ENCODE results near the gene ZNG1A. TPM values are rescaled to one million over a fixed set of nuclear protein-coding genes. Genes with fewer than 3 reads are reported as not detected.

Gene ZNG1A
- 20.4 and 25.9 TPM in 2 replicates for total RNA-seq

GRCh38 chr9:178970-179383 lies at the start of gene ZNG1A:
TSS of gene ZNG1A (minus strand) at chr9:179056. CDS start at chr9:178969, 87 bp downstream.

GRCh38 chr9:214648-215493 lies 36.0 kb upstream of the ZNG1A start, which contains the start of gene DOCK8:
TSS of gene DOCK8 (plus strand) at chr9:214865. CDS start at chr9:214977, 112 bp downstream.

GRCh38 chr9:117995-118467 lies 60.8 kb downstream of the ZNG1A start, which contains the start of gene FOXD4:
TSS of gene FOXD4 (minus strand) at chr9:118417. CDS start at chr9:118119, 298 bp downstream.

Other genes starting within 250 kb of the ZNG1A start
- 2.9 and 3.7 TPM in 2 replicates for gene WASHC1, start 149.6 kb downstream of the ZNG1A start, total RNA-seq
- not detected in 2 replicates for gene FOXD4, start 60.6 kb downstream of the ZNG1A start, total RNA-seq
- 0.32 and 0.36 TPM in 2 replicates for gene DOCK8, start 35.8 kb upstream of the ZNG1A start, total RNA-seq